NCI-H1048 (cell line): Measurements from ENCODE around the gene SVOPL.
A peak's percentile ranks its signal among the peaks of the same experiment; 100 is the strongest.
"Not testable (repeated sequence)": the region's sequence is repeated elsewhere in the genome, so short reads cannot be mapped to it uniquely, and the experiment has no call there.

ENCODE experiments used
- DNase-seq: peaks from one replicate; lab custom pipeline; 2025; lab: John Stamatoyannopoulos, UW

The SVOPL gene

GRCh38 chr7:138700857-138701536 lies at the start of gene SVOPL:
SVOPL (minus strand) TSS chr7:138701362; CDS start chr7:138679045, 22,317 bp downstream.
- no peak for DNase-seq

GRCh38 chr7:138750473-138750872 lies 49.3 kb upstream of the SVOPL start:
- no peak for DNase-seq

GRCh38 chr7:138749960-138750359 lies 48.8 kb upstream of the SVOPL start:
- no peak for DNase-seq

GRCh38 chr7:138748666-138749065 lies 47.5 kb upstream of the SVOPL start:
- DNase-seq = no peak

- no peak for DNase-seq
Observed at GRCh38 chr7:138746073-138746472, 44.9 kb upstream of the SVOPL start.

GRCh38 chr7:138745189-138745588 lies 44.0 kb upstream of the SVOPL start:
- DNase-seq = no peak

- no peak for DNase-seq
Observed at GRCh38 chr7:138741453-138741735, 40.2 kb upstream of the SVOPL start.

- DNase-seq = no peak
Observed at GRCh38 chr7:138739859-138740258, 38.7 kb upstream of the SVOPL start.

- DNase-seq = peak; percentile 47
Observed at GRCh38 chr7:138738551-138739335, 37.6 kb upstream of the SVOPL start.

- no peak for DNase-seq
Observed at GRCh38 chr7:138738114-138738513, 37.0 kb upstream of the SVOPL start.

- no peak for DNase-seq
Observed at GRCh38 chr7:138735399-138735798, 34.2 kb upstream of the SVOPL start.

- DNase-seq = not testable (repeated sequence)
Observed at GRCh38 chr7:138731733-138732132, 30.6 kb upstream of the SVOPL start.

- no peak for DNase-seq
Observed at GRCh38 chr7:138729444-138729843, 28.3 kb upstream of the SVOPL start.

- no peak for DNase-seq
Observed at GRCh38 chr7:138727336-138728099, 26.4 kb upstream of the SVOPL start.

GRCh38 chr7:138726288-138726687 lies 25.1 kb upstream of the SVOPL start:
- no peak for DNase-seq

GRCh38 chr7:138720286-138720685 lies 19.1 kb upstream of the SVOPL start:
- DNase-seq = no peak

- no peak for DNase-seq
Observed at GRCh38 chr7:138716889-138717288, 15.7 kb upstream of the SVOPL start.

- no peak for DNase-seq
Observed at GRCh38 chr7:138713191-138713590, 12.0 kb upstream of the SVOPL start.

- no peak for DNase-seq
Observed at GRCh38 chr7:138712652-138713051, 11.5 kb upstream of the SVOPL start.

GRCh38 chr7:138710536-138711385 lies 9.6 kb upstream of the SVOPL start:
- no peak for DNase-seq

- DNase-seq = no peak
Observed at GRCh38 chr7:138705167-138705566, 4.0 kb upstream of the SVOPL start.

GRCh38 chr7:138701537-138701923 lies 368 bp upstream of the SVOPL start:
- DNase-seq = no peak
